GM23338 (cell line): ENCODE data around the gene NEK3.
"Not testable (repeated sequence)": the region's sequence is repeated elsewhere in the genome, so short reads cannot be mapped to it uniquely, and the experiment has no call there.

ENCODE experiments used
- CREB1 ChIP-seq: fragments of 250-450 bp; sonication (Bioruptor Pico); IDR thresholded peaks from 2 replicates; pipeline ENCODE4 v1.5.0; 2020; ENCODE audit warnings: low read depth, mild to moderate bottlenecking, moderate library complexity
- ETS1 ChIP-seq: IDR thresholded peaks from 2 replicates; pipeline ENCODE4 v1.6.1; 2016; ENCODE audit warnings: antibody characterized with exemption
- EZH2 ChIP-seq: fragments of 200-600 bp; sonication (generic); IDR thresholded peaks from one replicate; pipeline ENCODE4 v1.8.0; 2017; ENCODE audit warnings: antibody characterized with exemption, mild to moderate bottlenecking, low read depth; ENCODE audit not compliant: unreplicated experiment
- EZH2phosphoT487 ChIP-seq: fragments of 200-600 bp; sonication (generic); IDR thresholded peaks from one replicate; pipeline ENCODE4 v1.8.1; 2018; ENCODE audit warnings: antibody characterized with exemption; ENCODE audit not compliant: unreplicated experiment
- NANOG ChIP-seq: IDR thresholded peaks from 2 replicates; pipeline ENCODE4 v1.6.1; 2016; ENCODE audit warnings: antibody characterized with exemption, borderline replicate concordance
- POLR2AphosphoS5 ChIP-seq: IDR thresholded peaks from 2 replicates; pipeline ENCODE4 v1.6.1; 2016; ENCODE audit warnings: antibody characterized with exemption, low read depth
- REST ChIP-seq: IDR thresholded peaks from one replicate; pipeline ENCODE4 v1.6.1; 2018; ENCODE audit warnings: antibody characterized with exemption; ENCODE audit not compliant: unreplicated experiment
- ZNF114 ChIP-seq: fragments of 250-450 bp; sonication (Bioruptor Pico); IDR thresholded peaks from 2 replicates; pipeline ENCODE4 v1.5.0; 2020; ENCODE audit warnings: mild to moderate bottlenecking, moderate library complexity
- TF ChIP-seq, protein P1 (sequence below), 2 experiments: fragments of 200-600 bp in 1 of 2; sonication (generic) in 1 of 2; conservative IDR thresholded peaks; 2 replicates each; pipeline versions ENCODE4 v1.5.1 to v1.6.1; 2016 to 2017; ENCODE audit warnings: antibody characterized with exemption in 2 of 2, low read depth in 2 of 2, mild to moderate bottlenecking in 2 of 2, moderate library complexity in 1 of 2

DNA sequence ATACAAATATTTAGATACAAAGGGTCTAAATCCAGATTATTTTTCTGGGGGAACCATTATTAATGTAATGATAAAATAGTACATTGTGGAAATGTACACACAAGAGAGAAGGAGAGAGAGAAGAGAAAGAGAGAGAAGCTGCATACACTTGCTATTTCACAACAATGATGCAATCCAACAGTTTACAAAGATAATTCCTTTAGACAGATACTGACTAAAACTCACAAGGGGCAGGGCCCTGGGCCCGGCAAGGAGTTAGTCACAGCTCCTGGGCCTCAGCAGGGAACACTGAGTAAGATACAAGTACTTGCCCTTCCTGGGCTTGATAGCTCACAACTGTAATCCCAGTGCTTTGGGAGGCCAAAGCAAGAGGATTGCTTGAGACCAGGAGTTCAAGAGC is 44.5 kb upstream of the NEK3 start:
- TF ChIP-seq, protein P1, sequence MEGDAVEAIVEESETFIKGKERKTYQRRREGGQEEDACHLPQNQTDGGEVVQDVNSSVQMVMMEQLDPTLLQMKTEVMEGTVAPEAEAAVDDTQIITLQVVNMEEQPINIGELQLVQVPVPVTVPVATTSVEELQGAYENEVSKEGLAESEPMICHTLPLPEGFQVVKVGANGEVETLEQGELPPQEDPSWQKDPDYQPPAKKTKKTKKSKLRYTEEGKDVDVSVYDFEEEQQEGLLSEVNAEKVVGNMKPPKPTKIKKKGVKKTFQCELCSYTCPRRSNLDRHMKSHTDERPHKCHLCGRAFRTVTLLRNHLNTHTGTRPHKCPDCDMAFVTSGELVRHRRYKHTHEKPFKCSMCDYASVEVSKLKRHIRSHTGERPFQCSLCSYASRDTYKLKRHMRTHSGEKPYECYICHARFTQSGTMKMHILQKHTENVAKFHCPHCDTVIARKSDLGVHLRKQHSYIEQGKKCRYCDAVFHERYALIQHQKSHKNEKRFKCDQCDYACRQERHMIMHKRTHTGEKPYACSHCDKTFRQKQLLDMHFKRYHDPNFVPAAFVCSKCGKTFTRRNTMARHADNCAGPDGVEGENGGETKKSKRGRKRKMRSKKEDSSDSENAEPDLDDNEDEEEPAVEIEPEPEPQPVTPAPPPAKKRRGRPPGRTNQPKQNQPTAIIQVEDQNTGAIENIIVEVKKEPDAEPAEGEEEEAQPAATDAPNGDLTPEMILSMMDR (conservative IDR thresholded peaks at IDR 0.05; ENCODE audit: low read depth in 2 of 2), result not testable (repeated sequence)
- not testable (repeated sequence) for TF ChIP-seq EZH2phosphoT487; POLR2AphosphoS5; EZH2; CREB1 (CRISPR knock-in tag); ZNF114; REST; NANOG; ETS1
